Loucy (cell line): Measurements from ENCODE around the gene PCNP.

ENCODE experiments used
- CTCF ChIP-seq: fragments of 200-600 bp; sonication (generic); conservative IDR thresholded peaks from 2 replicates; pipeline ENCODE4 v1.5.1; 2014; ENCODE audit warnings: mild to moderate bottlenecking, antibody characterized with exemption, low read length
- EZH2phosphoT487 ChIP-seq: fragments of 200-600 bp; IDR thresholded peaks from 2 replicates; pipeline ENCODE4 v1.6.1; 2018; ENCODE audit warnings: antibody characterized with exemption, mild to moderate bottlenecking, moderate library complexity, borderline replicate concordance

- TF ChIP-seq CTCF (no peak), EZH2phosphoT487 (no peak)
These were observed 46.5 kb upstream of the PCNP start for GRCh38 chr3:101527441-101527840.
